ENCODE measurements around the gene KRTAP23-1.

KRTAP23-1 gene

DNA sequence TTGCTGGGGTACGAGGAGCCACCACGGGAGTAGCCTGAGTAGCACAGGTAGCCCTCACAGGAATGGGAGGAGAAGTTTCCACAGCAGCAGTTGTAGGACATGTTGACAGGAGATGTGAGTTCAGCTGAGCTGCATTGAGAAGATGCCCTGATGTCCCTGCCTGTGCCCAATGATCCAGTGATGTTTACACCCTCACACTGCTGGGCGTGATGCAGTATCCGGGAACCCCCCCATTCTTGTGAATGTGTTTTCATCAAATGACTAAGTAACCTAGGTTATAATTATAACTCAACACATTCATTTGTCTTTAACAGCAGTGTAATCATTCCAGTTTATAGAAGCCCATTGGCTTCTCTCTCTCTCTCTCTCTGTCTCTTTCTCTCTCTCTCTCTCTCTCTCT, at the start of gene KRTAP23-1:
TSS of gene KRTAP23-1 (minus strand) at position 101 of the 400 bp plus-strand sequence. CDS start at position 101, 0 bp downstream.
- no peak for DNase-seq (ENCODE audit: low spot score)

DNA sequence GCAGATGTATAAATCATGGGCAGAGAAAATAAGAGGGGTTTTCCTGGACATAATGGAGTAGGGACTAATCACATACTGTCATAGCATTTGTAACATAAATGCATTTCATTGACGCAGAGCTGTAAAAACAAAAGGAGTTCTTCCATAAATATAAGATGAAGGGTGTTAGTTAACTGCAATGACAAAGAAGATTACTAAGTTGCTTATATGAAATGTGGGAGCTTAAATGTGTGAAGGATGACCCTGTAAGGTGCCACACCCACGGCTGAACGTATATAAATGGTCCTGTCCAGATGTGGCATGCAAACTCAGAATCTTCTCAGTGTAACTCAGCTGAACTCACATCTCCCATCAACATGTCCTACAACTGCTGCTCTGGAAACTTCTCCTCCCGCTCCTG, 47.3 kb upstream of the KRTAP23-1 start, which contains the start of gene KRTAP13-1:
TSS of gene KRTAP13-1 (plus strand) at position 301 of the 400 bp plus-strand sequence. CDS start at position 357, 56 bp downstream.
- DNase-seq (ENCODE audit: low spot score) = no peak

DNA sequence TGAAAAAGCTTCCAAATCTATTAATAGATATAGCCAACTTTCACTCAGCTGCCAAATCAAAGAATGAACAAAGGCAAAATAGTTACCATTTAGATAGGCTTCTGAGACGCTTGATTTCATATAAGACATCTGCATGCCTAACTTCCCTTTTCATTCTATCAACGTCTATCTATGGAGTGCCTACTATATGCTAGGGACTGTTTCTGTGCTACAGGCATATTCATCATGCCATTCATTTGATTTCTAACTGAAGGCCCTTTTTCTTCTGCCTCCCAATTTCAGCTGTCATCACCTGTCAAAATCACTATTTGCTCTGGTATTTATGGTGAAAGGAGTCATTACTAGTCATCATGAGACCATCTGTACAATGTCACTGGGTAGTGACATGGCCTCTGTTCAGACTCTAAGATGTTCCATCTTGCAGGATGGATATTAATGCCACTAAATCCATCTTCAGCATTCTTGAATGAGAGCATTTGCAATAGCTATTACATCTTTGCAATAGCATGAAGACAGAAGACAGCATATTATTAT, 43.2 kb upstream of the KRTAP23-1 start:
- DNase-seq (ENCODE audit: low spot score) = no peak

- DNase-seq (ENCODE audit: low spot score) = no peak
Measured at GRCh38 chr21:30382201-30382600, 33.8 kb upstream of the KRTAP23-1 start.

- no peak for DNase-seq (ENCODE audit: low spot score)
Measured at GRCh38 chr21:30372139-30372770, 23.8 kb upstream of the KRTAP23-1 start, which contains the start of gene KRTAP13-2. KRTAP13-2 (minus strand) TSS chr21:30372271; CDS start chr21:30372213, 58 bp downstream.

DNA sequence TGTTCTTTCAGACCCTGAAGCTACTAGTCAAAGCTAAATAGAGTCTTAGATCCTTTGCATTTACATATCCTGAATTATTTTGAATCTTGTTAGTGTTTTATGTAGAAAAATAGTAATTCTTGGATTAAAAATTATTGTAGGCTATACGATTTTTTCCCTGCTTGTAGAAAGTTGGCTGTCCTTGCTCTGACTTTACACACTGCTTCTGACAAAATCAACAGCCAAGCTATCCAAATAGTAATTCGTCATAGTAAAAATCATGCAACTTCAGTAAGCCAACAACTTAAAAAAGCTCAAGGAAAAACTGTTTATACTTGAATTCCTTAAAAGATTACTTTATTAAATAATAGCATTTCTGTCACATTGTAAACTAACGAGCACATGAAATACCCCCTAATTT, 7.5 kb upstream of the KRTAP23-1 start:
- no peak for DNase-seq (ENCODE audit: low spot score)

DNA sequence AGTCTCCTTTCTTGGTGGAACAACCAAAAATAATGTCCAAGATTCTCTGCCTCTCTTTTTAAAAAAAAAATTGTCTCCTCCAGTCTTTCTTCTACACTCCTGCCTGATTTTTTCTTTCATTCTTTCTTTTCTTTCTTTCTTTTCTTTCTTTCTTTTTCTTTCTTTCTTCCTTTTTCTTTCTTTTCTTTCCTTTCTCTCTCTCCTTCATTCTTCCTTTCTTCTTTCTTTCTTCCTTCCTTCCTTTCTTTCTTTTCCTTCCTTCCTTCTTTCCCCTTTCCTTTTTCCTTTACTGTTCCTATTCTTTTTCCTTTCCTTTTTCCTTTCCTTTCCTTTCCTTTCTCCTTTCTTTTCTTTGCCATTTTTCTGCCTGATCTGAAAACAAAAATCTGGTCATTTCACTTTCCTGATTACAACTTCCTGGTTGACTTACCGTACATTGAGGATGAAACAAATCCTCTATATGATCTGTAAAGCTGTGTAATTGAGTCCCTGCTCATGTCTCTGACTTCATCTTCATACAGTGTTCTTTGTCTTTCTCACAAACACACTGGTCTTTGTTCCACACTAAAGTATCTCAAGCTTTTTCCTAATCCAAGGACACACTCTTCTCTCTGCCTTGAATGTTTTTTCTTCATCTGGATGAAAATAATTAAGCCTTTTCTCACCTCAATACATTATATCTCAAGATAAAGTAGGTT, 6.1 kb upstream of the KRTAP23-1 start:
- DNase-seq (ENCODE audit: low spot score) = no peak

GRCh38 chr21:30351534-30351933, 3.1 kb upstream of the KRTAP23-1 start:
- no peak for DNase-seq (ENCODE audit: low spot score)

DNA sequence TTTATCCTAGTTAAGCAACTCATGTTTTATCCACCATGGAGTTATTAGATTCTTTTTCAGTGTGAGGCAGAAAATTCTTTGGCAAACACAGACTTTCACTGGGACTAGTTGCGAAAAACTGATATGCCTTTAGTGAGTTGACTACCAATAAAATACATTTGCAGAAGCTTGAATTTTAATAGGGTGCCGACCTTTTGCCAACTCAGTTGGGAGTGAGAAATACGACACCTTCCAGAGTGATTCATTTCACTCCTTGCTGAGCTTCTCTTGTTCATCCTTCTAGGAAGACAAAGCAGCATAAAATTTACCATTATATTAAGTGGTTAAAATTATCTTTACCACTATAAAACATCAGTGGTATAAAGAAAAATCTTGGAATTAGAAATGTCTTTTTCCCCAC, 1.2 kb upstream of the KRTAP23-1 start:
- DNase-seq (ENCODE audit: low spot score) = no peak

- no peak for DNase-seq (ENCODE audit: low spot score)
Measured at GRCh38 chr21:30345014-30345413, 3.4 kb downstream of the KRTAP23-1 start.

- peak; percentile 15 for DNase-seq (ENCODE audit: low spot score)
Measured at GRCh38 chr21:30340714-30341573, 7.5 kb downstream of the KRTAP23-1 start.

DNA sequence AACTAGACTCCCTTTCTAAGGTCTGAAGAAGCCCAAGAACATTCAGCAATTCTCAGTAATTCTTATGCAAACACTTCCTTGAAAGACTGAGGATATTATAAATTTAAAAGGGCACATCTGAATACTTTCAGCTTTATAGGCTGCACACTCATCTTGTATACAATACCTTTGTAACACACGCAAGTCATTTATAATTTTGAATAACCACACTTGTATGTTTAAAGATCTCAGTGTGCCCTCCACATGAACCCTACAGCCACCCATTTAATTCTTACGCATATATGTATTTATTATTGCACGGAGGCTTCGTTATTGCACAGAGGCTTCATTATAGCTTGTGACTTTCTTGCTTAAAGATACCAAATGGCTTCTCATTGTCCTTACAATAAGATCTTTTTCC, 9.7 kb downstream of the KRTAP23-1 start:
- no peak for DNase-seq (ENCODE audit: low spot score)

GRCh38 chr21:30337772-30338171, 10.6 kb downstream of the KRTAP23-1 start:
- no peak for DNase-seq (ENCODE audit: low spot score)

DNA sequence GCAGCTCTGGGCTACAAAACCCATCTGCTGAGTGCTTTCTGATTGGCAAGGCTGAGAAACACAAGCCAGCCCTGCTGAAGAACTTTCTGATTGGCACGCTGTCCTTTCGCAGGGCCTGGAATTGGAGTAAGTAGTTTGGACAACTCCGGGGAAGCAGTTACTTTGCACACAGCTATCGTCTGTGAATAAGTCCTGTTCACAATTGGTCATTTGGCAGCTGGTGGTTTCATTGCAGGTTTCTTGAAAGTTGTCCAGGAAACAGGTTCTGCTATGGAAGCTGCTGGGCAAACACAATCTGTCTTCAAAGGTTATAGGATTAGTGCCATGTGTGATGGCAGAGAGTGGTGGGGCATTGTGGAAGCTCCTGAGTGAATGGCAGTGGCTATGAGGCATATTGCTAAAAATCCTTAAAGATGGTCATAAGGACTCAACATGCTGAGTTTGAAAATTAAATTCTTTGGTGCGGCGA, 11.1 kb downstream of the KRTAP23-1 start, which contains the start of gene KRTAP27-1:
TSS of gene KRTAP27-1 (minus strand) at position 419 of the 469 bp plus-strand sequence. CDS start at position 393, 26 bp downstream.
- DNase-seq (ENCODE audit: low spot score) = no peak

GRCh38 chr21:30336596-30336995, 11.8 kb downstream of the KRTAP23-1 start:
- no peak for DNase-seq (ENCODE audit: low spot score)

GRCh38 chr21:30333736-30334135, 14.7 kb downstream of the KRTAP23-1 start:
- DNase-seq (ENCODE audit: low spot score) = no peak

DNA sequence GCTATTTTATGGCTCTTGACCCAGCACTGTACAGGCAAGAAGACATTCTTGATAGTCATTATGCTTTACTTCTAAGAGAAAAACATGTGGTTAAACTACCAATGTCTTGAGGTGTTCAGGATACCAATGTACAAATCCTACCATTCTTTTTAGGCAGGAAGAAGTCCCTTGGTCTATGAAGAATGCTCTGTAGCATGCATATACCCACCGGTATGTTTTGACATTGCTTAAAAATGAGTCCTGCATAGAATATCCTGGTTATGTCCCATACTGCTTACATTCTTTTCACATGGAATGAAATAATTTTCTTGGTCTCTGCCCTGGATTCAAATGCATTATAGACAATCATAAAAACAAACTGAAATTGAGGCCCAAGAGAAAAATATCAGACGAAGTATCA, 15.7 kb downstream of the KRTAP23-1 start:
- DNase-seq (ENCODE audit: low spot score) = no peak

DNA sequence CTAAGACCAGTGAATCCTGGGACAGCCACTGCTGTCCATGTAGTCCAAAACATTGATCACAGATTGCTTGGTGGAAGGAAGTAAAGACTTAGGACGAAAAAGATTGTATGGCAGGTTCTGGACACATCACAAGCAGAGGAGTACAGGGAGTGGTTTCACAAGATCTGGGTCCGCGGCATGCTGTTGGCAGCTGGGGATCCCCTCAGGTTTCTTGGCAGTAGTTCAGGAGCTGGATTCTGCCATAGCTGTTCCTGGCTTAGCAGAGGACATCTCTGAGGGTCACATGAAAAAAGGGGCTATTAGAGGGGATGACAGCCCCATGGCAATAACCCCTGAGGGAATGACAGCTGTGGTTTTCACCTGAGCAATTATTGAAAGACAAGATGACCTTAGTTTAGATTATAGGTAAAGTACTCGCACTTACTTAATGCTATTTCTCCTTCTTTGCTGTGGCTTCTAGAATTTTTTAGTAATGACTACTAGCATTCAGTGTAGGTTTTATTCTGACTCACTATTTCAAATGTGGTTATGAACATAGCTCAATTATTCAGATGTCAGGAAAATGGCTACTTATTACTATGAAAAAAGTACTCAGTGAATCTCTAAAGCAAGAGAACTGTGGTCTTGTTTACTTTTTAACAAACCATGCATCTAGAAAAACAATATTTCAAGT, 19.1 kb downstream of the KRTAP23-1 start:
- no peak for DNase-seq (ENCODE audit: low spot score)

DNA sequence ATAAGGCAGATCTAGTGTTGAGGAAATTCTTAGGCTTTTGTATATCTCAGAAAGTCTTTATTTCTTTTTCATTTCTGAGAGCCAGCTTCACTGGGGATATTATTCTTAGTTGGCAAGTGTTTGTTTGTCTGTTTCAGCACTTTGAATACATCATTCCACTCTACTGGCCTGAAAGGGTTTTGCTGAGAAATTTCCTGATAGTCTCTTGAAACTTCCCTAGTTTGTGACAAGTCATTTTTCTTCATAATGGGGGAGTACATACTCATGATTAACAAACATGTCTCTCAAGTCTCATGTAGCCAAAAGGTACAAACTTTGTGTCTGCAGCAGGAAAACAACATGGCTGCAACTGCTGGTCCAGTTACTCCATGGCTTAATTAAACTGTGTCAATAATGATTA, 22.0 kb downstream of the KRTAP23-1 start:
- no peak for DNase-seq (ENCODE audit: low spot score)

DNA sequence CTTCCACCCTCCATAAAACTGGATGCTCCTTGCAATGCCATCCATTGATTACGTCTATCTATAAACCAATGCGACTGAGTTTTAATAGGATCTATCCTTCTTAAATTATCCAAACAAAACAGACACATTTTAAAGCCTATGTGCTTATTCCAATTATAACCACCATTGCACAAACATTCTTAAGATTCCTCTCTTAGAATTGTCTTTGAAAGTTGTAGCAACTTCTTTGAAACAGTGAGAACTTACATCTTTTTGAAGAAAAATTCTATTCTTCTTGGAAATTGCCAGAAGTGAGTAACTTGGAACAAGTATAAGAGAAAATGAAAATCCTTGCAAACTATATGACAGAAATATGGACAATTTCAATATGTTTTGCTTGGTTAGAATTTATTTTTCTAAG, 28.2 kb downstream of the KRTAP23-1 start, which contains the start of gene KRTAP26-1:
TSS of gene KRTAP26-1 (minus strand) at position 101 of the 400 bp plus-strand sequence. CDS start 280 bp downstream, outside the sequence.
- DNase-seq (ENCODE audit: low spot score) = no peak

DNA sequence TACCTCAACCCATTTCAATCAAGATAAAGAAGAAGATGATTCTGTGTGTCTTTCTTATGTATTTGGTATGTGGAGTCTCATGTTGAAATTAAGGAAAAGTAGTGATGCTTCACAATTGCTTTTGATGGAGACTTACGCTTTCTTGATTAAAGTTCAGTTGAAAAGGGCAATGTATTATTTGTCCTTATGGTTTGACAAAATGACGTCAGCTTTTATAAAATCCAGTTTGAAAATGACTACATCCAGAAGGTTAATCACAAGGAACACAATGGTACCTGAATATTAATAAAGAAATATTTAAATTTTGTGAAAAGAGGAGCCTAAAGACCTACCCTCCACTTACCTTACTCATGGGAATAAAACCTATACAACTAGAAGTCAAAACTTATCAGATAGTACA, 32.7 kb downstream of the KRTAP23-1 start:
- DNase-seq (ENCODE audit: low spot score) = no peak
